Keratinocyte (primary cell): ENCODE results near the gene ACSM3. TPM values are rescaled to one million over a fixed set of nuclear protein-coding genes. Genes with fewer than 3 reads are reported as not detected.

Source experiments
- DNase-seq: peaks from one replicate; pipeline ENCODE4 v3.0.0-alpha.2; 2011; ENCODE audit warnings: low read depth, missing footprints, low spot score
- FAIRE-seq: peaks from 2 replicates; lab custom pipeline; 2011; peaks lifted over from hg19 to GRCh38; lab: Jason Lieb, UNC
- H2AFZ ChIP-seq: 2 replicates; pipeline ENCODE4 v1.6.0; 2012; ENCODE audit warnings: low read length, control low read depth, inconsistent platforms; ENCODE audit not compliant: control insufficient read depth
- H3K27ac ChIP-seq: 2 replicates; pipeline ENCODE4 v1.5.1; 2011; ENCODE audit warnings: low read length; ENCODE audit not compliant: control insufficient read depth, insufficient read depth
- H3K27me3 ChIP-seq: 3 replicates; pipeline ENCODE4 v1.6.0; 2011; ENCODE audit warnings: low read length; ENCODE audit not compliant: control insufficient read depth, insufficient read depth; ENCODE audit errors: extremely low read depth
- H3K36me3 ChIP-seq, 2 experiments: 2 replicates in 1 of 2; 3 replicates in 1 of 2; pipeline ENCODE4 v1.5.1; 2011; ENCODE audit warnings: low read length in 2 of 2, mild to moderate bottlenecking in 1 of 2; ENCODE audit not compliant: control insufficient read depth in 2 of 2, insufficient read depth in 2 of 2; ENCODE audit errors: extremely low read depth in 1 of 2
- H3K4me1 ChIP-seq: 3 replicates; pipeline ENCODE4 v1.5.1; 2011; ENCODE audit warnings: low read length; ENCODE audit not compliant: control insufficient read depth, insufficient read depth; ENCODE audit errors: extremely low read depth
- H3K4me2 ChIP-seq: 3 replicates; pipeline ENCODE4 v1.6.0; 2011; ENCODE audit warnings: low read depth, low read length; ENCODE audit not compliant: control insufficient read depth, insufficient read depth; ENCODE audit errors: extremely low read depth
- H3K4me3 ChIP-seq, 3 experiments: fragments of 200-600 bp in 1 of 3; sonication (generic) in 1 of 3; 2 replicates in 2 of 3; 3 replicates in 1 of 3; pipeline ENCODE4 v1.5.1; 2011 to 2016; ENCODE audit warnings: low read length in 3 of 3, mild to moderate bottlenecking in 3 of 3, control low read depth in 2 of 3, inconsistent platforms in 1 of 3, low read depth in 1 of 3, mixed read lengths in 1 of 3, mixed run types in 1 of 3, moderate library complexity in 1 of 3; ENCODE audit not compliant: control insufficient read depth in 2 of 3, insufficient read depth in 2 of 3; ENCODE audit errors: extremely low read depth in 1 of 3
- H3K79me2 ChIP-seq: 2 replicates; pipeline ENCODE4 v1.6.0; 2012; ENCODE audit warnings: low read length; ENCODE audit not compliant: control insufficient read depth, insufficient read depth
- H3K9ac ChIP-seq: 3 replicates; pipeline ENCODE4 v1.6.0; 2011; ENCODE audit warnings: low read length; ENCODE audit not compliant: control insufficient read depth, insufficient read depth; ENCODE audit errors: extremely low read depth
- H3K9me1 ChIP-seq: 3 replicates; pipeline ENCODE4 v1.6.0; 2011; ENCODE audit warnings: low read length; ENCODE audit not compliant: control insufficient read depth, insufficient read depth; ENCODE audit errors: extremely low read depth
- H3K9me3 ChIP-seq: 2 replicates; pipeline ENCODE4 v1.5.1; 2012; ENCODE audit warnings: low read depth, low read length; ENCODE audit not compliant: control insufficient read depth
- H4K20me1 ChIP-seq: 3 replicates; pipeline ENCODE4 v1.6.0; 2011; ENCODE audit warnings: low read length; ENCODE audit not compliant: control insufficient read depth, insufficient read depth; ENCODE audit errors: extremely low read depth
- CTCF ChIP-seq, 3 experiments: IDR thresholded peaks in 1 of 3; conservative IDR thresholded peaks in 1 of 3; optimal IDR thresholded peaks in 1 of 3; 2 replicates in 2 of 3; 3 replicates in 1 of 3; pipeline versions ENCODE3 to v1.5.1; 2011; ENCODE audit warnings: low read length in 3 of 3, mild to moderate bottlenecking in 3 of 3, moderate library complexity in 2 of 3, control low read depth in 1 of 3, inconsistent platforms in 1 of 3; ENCODE audit not compliant: insufficient read depth in 2 of 3; ENCODE audit errors: extremely low read depth in 1 of 3
- EZH2 ChIP-seq: IDR thresholded peaks from one replicate; pipeline ENCODE4 v1.6.1; 2012; ENCODE audit warnings: inconsistent platforms, mild to moderate bottlenecking, low read length, moderate library complexity
- dilution Hi-C: fragments of 300-500 bp; cut with MboI; formaldehyde crosslinking; loops from one replicate; pipeline ENCODE4 v1.7.0; 2020; ENCODE audit warnings: low sequenced_read_pairs; ENCODE audit not compliant: extremely low pct_ligation_motif_present
- polyA plus RNA-seq, 5 experiments: library from polyadenylated mRNA; depleted of rRNA in 3 of 5; stranded (reverse) in 3 of 5; stranded (forward) in 1 of 5; unstranded in 1 of 5; fragments of >200 nt; gene quantifications; 1 replicate in 1 of 5; 2 replicates in 3 of 5; 3 replicates in 1 of 5; pipeline versions ENCODE4 v1.2.1 to v1.2.3, GENCODE V29; 2011 to 2012; ENCODE audit warnings: missing spikeins in 2 of 5, low read depth in 1 of 5, low replicate concordance in 1 of 5

Gene ACSM3
- polyA plus RNA-seq, 1 donor (not counting 4 experiments of a cell fraction or from before 2014, with no cell fraction given), result 0.38 TPM

- Histone ChIP-seq H3K4me1 (peaks cover 7% of the 10 kb centered on the region), H3K36me3 (no peaks in the 10 kb centered on the region), H3K27me3 (no peaks in the 10 kb centered on the region), H4K20me1 (no peaks in the 10 kb centered on the region), H3K79me2 (no peaks in the 10 kb centered on the region), H3K4me3 (no peak overlapping the region), H3K9me3 (no peaks in the 10 kb centered on the region), H3K27ac (no peak overlapping the region), H3K9ac (no peak overlapping the region), H3K4me2 (no peak overlapping the region), H3K9me1 (no peaks in the 10 kb centered on the region), H2AFZ (no peak overlapping the region)
- no peak for FAIRE-seq
- dilution Hi-C loops, result no loop called here
- DNase-seq, result no peak
- TF ChIP-seq CTCF (optimal IDR thresholded peaks at IDR 0.05 in 1 of 3, IDR thresholded peaks at IDR 0.05 in 1 of 3, conservative IDR thresholded peaks at IDR 0.05 in 1 of 3; ENCODE audit: extremely low read depth in 1 of 3, insufficient read depth in 2 of 3, low read length in 3 of 3) (no peak), EZH2 (no peak)
These were observed 28.3 kb downstream of the ACSM3 start for GRCh38 chr16:20791923-20792612.

GRCh38 chr16:20798364-20798763, 34.5 kb downstream of the ACSM3 start:
- Histone ChIP-seq H3K36me3 (peaks cover 0 to 3% of the 10 kb centered on the region in 2 experiments), H2AFZ (no peak overlapping the region), H4K20me1 (no peaks in the 10 kb centered on the region), H3K79me2 (no peaks in the 10 kb centered on the region), H3K4me2 (no peak overlapping the region), H3K9me3 (no peaks in the 10 kb centered on the region), H3K27ac (no peak overlapping the region), H3K4me1 (no peaks in the 10 kb centered on the region), H3K27me3 (no peaks in the 10 kb centered on the region), H3K9ac (no peak overlapping the region), H3K4me3 (no peak overlapping the region), H3K9me1 (no peaks in the 10 kb centered on the region)
- FAIRE-seq (no peak), DNase-seq (no peak)
- no peak for TF ChIP-seq EZH2
- no peak for TF ChIP-seq CTCF (optimal IDR thresholded peaks at IDR 0.05 in 1 of 3, IDR thresholded peaks at IDR 0.05 in 1 of 3, conservative IDR thresholded peaks at IDR 0.05 in 1 of 3; ENCODE audit: extremely low read depth in 1 of 3, insufficient read depth in 2 of 3, low read length in 3 of 3)
- dilution Hi-C loops, result no loop called here
